Astrocyte of the cerebellum (primary cell): ENCODE data around the gene RALGPS1.

Source experiments
- DNase-seq: peaks from one replicate; pipeline ENCODE4 v3.0.0-alpha.2; 2011; ENCODE audit warnings: low read depth
- H3K4me3 ChIP-seq: 2 replicates; pipeline ENCODE4 v1.5.1; 2011; ENCODE audit warnings: mild to moderate bottlenecking, low read depth, low read length, moderate library complexity
- CTCF ChIP-seq: IDR thresholded peaks from 2 replicates; pipeline ENCODE4 v1.5.1; 2012; ENCODE audit warnings: low read length, low read depth, moderate library complexity, mild to moderate bottlenecking; ENCODE audit errors: missing control alignments
- in situ Hi-C: cut with HindIII; loops from 2 replicates; pipeline ENCODE4 v1.10.0; 2017; ENCODE audit warnings: low sequenced_read_pairs

The RALGPS1 gene

GRCh38 chr9:127177231-127177630 is 262.6 kb downstream of the RALGPS1 start:
- TF ChIP-seq CTCF, result no peak
- in situ Hi-C loops, result no loop called here
- no peak overlapping the region for H3K4me3 ChIP-seq
- DNase-seq, result no peak

- in situ Hi-C loops, result no loop called here
- H3K4me3 ChIP-seq, result no peak overlapping the region
- no peak for DNase-seq
- TF ChIP-seq CTCF, result no peak
Observed at GRCh38 chr9:127177665-127178265, 263.2 kb downstream of the RALGPS1 start.

- TF ChIP-seq CTCF, result no peak
- no peak for DNase-seq
- in situ Hi-C loops, result no loop called here
- H3K4me3 ChIP-seq, result no peak overlapping the region
Observed at GRCh38 chr9:127178686-127179632, 264.4 kb downstream of the RALGPS1 start.

GRCh38 chr9:127179633-127180441 is 265.3 kb downstream of the RALGPS1 start:
- H3K4me3 ChIP-seq, result no peak overlapping the region
- no peak for TF ChIP-seq CTCF
- in situ Hi-C loops, result no loop called here
- DNase-seq, result no peak

- in situ Hi-C loops, result no loop called here
- TF ChIP-seq CTCF, result no peak
- no peak for DNase-seq
- no peak overlapping the region for H3K4me3 ChIP-seq
Observed at GRCh38 chr9:127180457-127181314, 266.1 kb downstream of the RALGPS1 start.

- no peak overlapping the region for H3K4me3 ChIP-seq
- in situ Hi-C loops, result no loop called here
- TF ChIP-seq CTCF, result no peak
- DNase-seq, result no peak
Observed at GRCh38 chr9:127181315-127181580, 266.7 kb downstream of the RALGPS1 start.
